Testis (tissue), 5 donors: Measurements from ENCODE around the gene TMPRSS11D. TPM values are rescaled to one million over a fixed set of nuclear protein-coding genes. Genes with fewer than 3 reads are reported as not detected.

ENCODE experiments used
- DNase-seq: peaks from one replicate; pipeline ENCODE4 v3.0.0-alpha.2; 2019
- H3K27ac ChIP-seq, 2 donors: fragments of 200-600 bp; sonication (generic); one replicate each; pipeline ENCODE4 v1.5.1; 2019
- H3K27me3 ChIP-seq: fragments of 200-600 bp; sonication (generic); one replicate; pipeline ENCODE4 v1.5.1; 2019
- H3K36me3 ChIP-seq: fragments of 200-600 bp; sonication (generic); one replicate; pipeline ENCODE4 v1.5.1; 2017; ENCODE audit warnings: low read depth; ENCODE audit errors: missing control alignments
- H3K4me1 ChIP-seq: fragments of 200-600 bp; sonication (generic); one replicate; pipeline ENCODE4 v1.5.1; 2019
- H3K4me3 ChIP-seq, 2 donors: fragments of 200-600 bp; sonication (generic); one replicate each; pipeline ENCODE4 v1.5.1; 2017 to 2019
- H3K9me3 ChIP-seq: fragments of 200-600 bp; sonication (generic); one replicate; pipeline ENCODE4 v1.5.1; 2017
- CTCF ChIP-seq, 3 experiments: fragments of 450-650 bp in 2 of 3; fragments of 200-600 bp in 1 of 3; sonication (generic) in 1 of 3; IDR thresholded peaks; one replicate each; pipeline ENCODE4 v1.5.1; 2016 to 2019; ENCODE audit warnings: antibody characterized with exemption in 3 of 3, mild to moderate bottlenecking in 2 of 3, moderate library complexity in 1 of 3
- POLR2A ChIP-seq: fragments of 450-650 bp; IDR thresholded peaks from one replicate; pipeline ENCODE4 v1.6.1; 2017; ENCODE audit warnings: antibody characterized with exemption, mild to moderate bottlenecking, moderate library complexity
- WGBS, 2 donors: methylation state at CpG; one replicate each; pipeline ENCODE4 v1.1.5; 2018; 5-methylcytosine and 5-hydroxymethylcytosine counted together
- intact Hi-C: fragments of 100-400 bp; cut with DNase I; formaldehyde crosslinking; loops from one replicate; pipeline ENCODE4 v1.15.1; 2023; ENCODE audit warnings: low total_unique reads
- long read RNA-seq, 2 donors: transcript quantifications; one replicate each; lab custom pipeline, GENCODE V29; 2026
- polyA plus RNA-seq: library from polyadenylated mRNA; stranded (reverse); fragments of 350-450 nt; fragmentation: Illumina TruSeq; extraction: RNeasy Lipid Tissue Mini Kit (QIAGEN cat#74804); gene quantifications from one replicate; pipeline ENCODE4 v1.2.3, GENCODE V29; 2014; ENCODE audit warnings: low read depth, low replicate concordance; ENCODE audit not compliant: insufficient read depth
- total RNA-seq, 2 donors: library from RNA; depleted of rRNA; stranded (reverse); fragments of >200 nt; gene quantifications; one replicate each; pipeline ENCODE4 v1.2.3, GENCODE V29; 2016

Gene TMPRSS11D
- total RNA-seq (under 1 TPM in 1 of 2 donors, not detected in 1; 0.19 TPM), polyA plus RNA-seq (0.26 TPM)
- long read RNA-seq, donor 1, result 0 reads
- long read RNA-seq, donor 2, result 0 reads

- intact Hi-C loops, result no loop called here
- 96 to 100% methylated on average over 1 of the region's 1 CpG for WGBS, 2 donors
- H3K36me3 ChIP-seq, result no peaks in the 10 kb centered on the region
- DNase-seq, result no peak
- H3K4me3 ChIP-seq, result no peak within 1 kb of the TSS
- H3K4me1 ChIP-seq, result no peaks in the 10 kb centered on the region
- H3K9me3 ChIP-seq, result no peaks in the 10 kb centered on the region
- no peaks in the 10 kb centered on the region for H3K27me3 ChIP-seq
- no peak within 1 kb of the TSS for H3K27ac ChIP-seq
- TF ChIP-seq CTCF (IDR thresholded peaks at IDR 0.05) (no peak), POLR2A (no peak)
Observed at GRCh38 chr4:67883902-67884301, at the start of gene TMPRSS11D. TSS of gene TMPRSS11D (minus strand) at chr4:67884002. CDS start at chr4:67883933, 69 bp downstream.

- WGBS, 2 donors, result 87 to 93% methylated on average over 5 of the region's 5 CpGs
- intact Hi-C loops, result no loop called here
- no peaks in the 10 kb centered on the region for H3K27me3 ChIP-seq
- DNase-seq, result no peak
- no peak overlapping the region for H3K27ac ChIP-seq
- no peak overlapping the region for H3K4me3 ChIP-seq
- no peaks in the 10 kb centered on the region for H3K36me3 ChIP-seq
- H3K4me1 ChIP-seq, result no peaks in the 10 kb centered on the region
- H3K9me3 ChIP-seq, result no peaks in the 10 kb centered on the region
- TF ChIP-seq CTCF (IDR thresholded peaks at IDR 0.05) (no peak), POLR2A (no peak)
Observed at GRCh38 chr4:67933038-67933437, 49.2 kb upstream of the TMPRSS11D start.

GRCh38 chr4:67931256-67931655, 47.5 kb upstream of the TMPRSS11D start:
- no peaks in the 10 kb centered on the region for H3K36me3 ChIP-seq
- intact Hi-C loops, result no loop called here
- H3K27me3 ChIP-seq, result no peaks in the 10 kb centered on the region
- 91 to 92% methylated on average over 3 of the region's 3 CpGs for WGBS, 2 donors
- DNase-seq, result no peak
- no peak overlapping the region for H3K4me3 ChIP-seq
- TF ChIP-seq POLR2A, result no peak
- TF ChIP-seq CTCF (IDR thresholded peaks at IDR 0.05), result no peak
- H3K4me1 ChIP-seq, result no peaks in the 10 kb centered on the region
- no peaks in the 10 kb centered on the region for H3K9me3 ChIP-seq
- no peak overlapping the region for H3K27ac ChIP-seq

GRCh38 chr4:67929426-67929825, 45.6 kb upstream of the TMPRSS11D start:
- no peaks in the 10 kb centered on the region for H3K9me3 ChIP-seq
- no peaks in the 10 kb centered on the region for H3K36me3 ChIP-seq
- no peak overlapping the region for H3K27ac ChIP-seq
- H3K27me3 ChIP-seq, result no peaks in the 10 kb centered on the region
- no peak for DNase-seq
- TF ChIP-seq CTCF (IDR thresholded peaks at IDR 0.05) (no peak), POLR2A (no peak)
- H3K4me3 ChIP-seq, result no peak overlapping the region
- 87 to 89% methylated on average over 3 of the region's 3 CpGs for WGBS, 2 donors
- intact Hi-C loops, result no loop called here
- H3K4me1 ChIP-seq, result no peaks in the 10 kb centered on the region

- WGBS, 2 donors, result 49 to 60% methylated on average over 3 of the region's 3 CpGs
- no peak for DNase-seq
- no peak overlapping the region for H3K27ac ChIP-seq
- no peak overlapping the region for H3K4me3 ChIP-seq
- intact Hi-C loops, result no loop called here
- TF ChIP-seq POLR2A (no peak), CTCF (IDR thresholded peaks at IDR 0.05) (no peak)
- H3K36me3 ChIP-seq, result no peaks in the 10 kb centered on the region
- no peaks in the 10 kb centered on the region for H3K27me3 ChIP-seq
- no peaks in the 10 kb centered on the region for H3K4me1 ChIP-seq
- H3K9me3 ChIP-seq, result no peaks in the 10 kb centered on the region
Observed at GRCh38 chr4:67928546-67928945, 44.7 kb upstream of the TMPRSS11D start.
